GM12878 (cell line): ENCODE measurements around the gene TRPM3. TPM values are rescaled to one million over a fixed set of nuclear protein-coding genes. Genes with fewer than 3 reads are reported as not detected.

ENCODE experiments used
- ATAC-seq: fragments of 200-7000 bp; cut with Tn5 transposase; 3 replicates; pipeline ENCODE4 v1.9.1; 2020; ENCODE audit warnings: mild to moderate bottlenecking, moderate library complexity
- BruUV-seq: library from RNA; stranded (reverse); fragments of 400-500 nt; replicated peaks from 2 replicates; lab custom pipeline; 2021; lab: Mats Ljungman, UMichigan
- CTCF ChIA-PET: fragments of 300-600 bp; sonication (Branson Sonifier 250); formaldehyde crosslinking; extraction: SDS; loops from one replicate; lab custom pipeline; 2021; ENCODE audit warnings: inconsistent platforms; lab: Yijun Ruan, JAX
- POLR2A ChIA-PET: fragments of 350-600 bp; formaldehyde crosslinking; extraction: SDS; loops from one replicate; lab custom pipeline; 2021; ENCODE audit warnings: inconsistent platforms; lab: Charles Lee
- RAD21 ChIA-PET: fragments of 300-600 bp; sonication (Branson Sonifier 250); formaldehyde crosslinking; loops from one replicate; lab custom pipeline; 2023; ENCODE audit warnings: antibody characterized with exemption; ENCODE audit not compliant: unreplicated experiment; lab: Charles Lee
- SMC1A ChIA-PET: fragments of 300-600 bp; sonication (Branson Sonifier 250); formaldehyde crosslinking; loops from one replicate; lab custom pipeline; 2023; ENCODE audit not compliant: unreplicated experiment, uncharacterized antibody; lab: Charles Lee
- DNase-seq: peaks from one replicate; pipeline ENCODE4 v3.0.0-alpha.2; 2011; ENCODE audit warnings: low read depth, low spot score
- FAIRE-seq: peaks from 3 replicates; lab custom pipeline; 2011; peaks lifted over from hg19 to GRCh38; lab: Jason Lieb, UNC
- H2AFZ ChIP-seq: 2 replicates; pipeline ENCODE4 v1.6.0; 2011; ENCODE audit warnings: low read depth, low read length, control low read depth; ENCODE audit not compliant: control insufficient read depth
- H3K27ac ChIP-seq: 2 replicates; pipeline ENCODE4 v1.5.1; 2011; ENCODE audit warnings: control low read depth; ENCODE audit not compliant: control insufficient read depth, insufficient read depth
- H3K27me3 ChIP-seq, 2 experiments: replicated peaks in 1 of 2; 2 replicates each; pipeline versions ENCODE4 v1.6.0 to v1.6.1; 2011; ENCODE audit warnings: low read length in 1 of 2; ENCODE audit not compliant: control insufficient read depth in 2 of 2, insufficient read depth in 2 of 2
- H3K36me3 ChIP-seq, 2 experiments: 2 replicates each; pipeline ENCODE4 v1.5.1; 2011; ENCODE audit warnings: low read length in 1 of 2; ENCODE audit not compliant: control insufficient read depth in 2 of 2, insufficient read depth in 2 of 2
- H3K4me1 ChIP-seq: 2 replicates; pipeline ENCODE4 v1.6.1; 2011; ENCODE audit warnings: mild to moderate bottlenecking, low read length, moderate library complexity, mixed read lengths; ENCODE audit not compliant: control insufficient read depth, insufficient read depth
- H3K4me2 ChIP-seq: 2 replicates; pipeline ENCODE4 v1.6.0; 2011; ENCODE audit warnings: control low read depth; ENCODE audit not compliant: control insufficient read depth, insufficient read depth
- H3K4me3 ChIP-seq: fragments of 200-600 bp; sonication (generic); 2 replicates; pipeline ENCODE4 v1.5.1; 2016
- H3K79me2 ChIP-seq: 2 replicates; pipeline ENCODE4 v1.6.0; 2011; ENCODE audit warnings: low read length; ENCODE audit not compliant: control insufficient read depth, insufficient read depth
- H3K9ac ChIP-seq: 2 replicates; pipeline ENCODE4 v1.8.0; 2011; ENCODE audit warnings: low read length, control low read depth, mixed read lengths; ENCODE audit not compliant: control insufficient read depth, insufficient read depth
- H3K9me3 ChIP-seq: replicated peaks from 3 replicates; pipeline ENCODE4 v1.5.1; 2011; ENCODE audit warnings: mild to moderate bottlenecking, low read length; ENCODE audit not compliant: control insufficient read depth, insufficient read depth
- H4K20me1 ChIP-seq: 2 replicates; pipeline ENCODE4 v1.6.0; 2011; ENCODE audit not compliant: control insufficient read depth, insufficient read depth
- ATF7 ChIP-seq: fragments of 450-650 bp; IDR thresholded peaks from 2 replicates; pipeline ENCODE4 v1.6.1; 2016; ENCODE audit warnings: low read depth, mild to moderate bottlenecking
- BMI1 ChIP-seq: fragments of 450-650 bp; IDR thresholded peaks from 2 replicates; pipeline ENCODE4 v1.6.1; 2016; ENCODE audit warnings: mild to moderate bottlenecking, moderate library complexity, borderline replicate concordance
- CHD4 ChIP-seq: fragments of 200-600 bp; sonication (generic); IDR thresholded peaks from 2 replicates; pipeline ENCODE4 v1.6.1; 2016; ENCODE audit warnings: mild to moderate bottlenecking
- ELK1 ChIP-seq: IDR thresholded peaks from 2 replicates; pipeline ENCODE4 v1.6.1; 2012; ENCODE audit warnings: low read depth, low read length, improper control_type of control experiment
- ETV6 ChIP-seq, 2 experiments: fragments of 450-650 bp in 1 of 2; IDR thresholded peaks in 1 of 2; conservative IDR thresholded peaks in 1 of 2; 2 replicates each; pipeline ENCODE4 v1.6.1; 2014; ENCODE audit warnings: antibody characterized with exemption in 1 of 2, borderline replicate concordance in 1 of 2, low read depth in 1 of 2, mild to moderate bottlenecking in 1 of 2, moderate library complexity in 1 of 2
- EZH2 ChIP-seq: IDR thresholded peaks from 2 replicates; pipeline ENCODE4 v1.6.1; 2012; ENCODE audit warnings: low read depth, mild to moderate bottlenecking, control low read depth, inconsistent platforms, low read length, borderline replicate concordance; ENCODE audit not compliant: control insufficient read depth
- JUND ChIP-seq: IDR thresholded peaks from 2 replicates; pipeline ENCODE4 v1.6.1; 2012; ENCODE audit warnings: low read depth, mild to moderate bottlenecking, low read length, improper control_type of control experiment, moderate library complexity
- KDM1A ChIP-seq: fragments of 200-600 bp; sonication (generic); IDR thresholded peaks from 2 replicates; pipeline ENCODE4 v1.6.1; 2016; ENCODE audit warnings: borderline replicate concordance
- NBN ChIP-seq: fragments of 450-650 bp; IDR thresholded peaks from 2 replicates; pipeline ENCODE4 v1.6.1; 2016
- POLR2AphosphoS5 ChIP-seq: IDR thresholded peaks from 2 replicates; pipeline ENCODE4 v1.6.1; 2011; ENCODE audit warnings: mild to moderate bottlenecking, low read length, inconsistent platforms
- RB1 ChIP-seq: fragments of 450-650 bp; formaldehyde crosslinking; IDR thresholded peaks from 2 replicates; pipeline ENCODE4 v1.6.1; 2017; ENCODE audit warnings: mild to moderate bottlenecking, borderline replicate concordance
- RBBP5 ChIP-seq: fragments of 200-600 bp; sonication (generic); conservative IDR thresholded peaks from 2 replicates; pipeline ENCODE4 v1.6.1; 2016
- SIX5 ChIP-seq: IDR thresholded peaks from 2 replicates; pipeline ENCODE4 v1.6.1; 2011; ENCODE audit warnings: mild to moderate bottlenecking, low read depth, low read length, moderate library complexity; ENCODE audit not compliant: severe bottlenecking
- SP1 ChIP-seq: IDR thresholded peaks from one replicate; pipeline ENCODE4 v1.6.1; 2011; ENCODE audit warnings: low read depth, low read length
- SREBF1 ChIP-seq: IDR thresholded peaks from 2 replicates; pipeline ENCODE4 v1.6.1; 2012; ENCODE audit warnings: mild to moderate bottlenecking, low read length
- TCF12 ChIP-seq: IDR thresholded peaks from 2 replicates; pipeline ENCODE4 v1.6.1; 2011; ENCODE audit warnings: low read depth, mild to moderate bottlenecking, low read length
- USF2 ChIP-seq: IDR thresholded peaks from 2 replicates; pipeline ENCODE4 v1.6.1; 2011; ENCODE audit warnings: low read depth, low read length, improper control_type of control experiment, borderline replicate concordance
- ZBED1 ChIP-seq: IDR thresholded peaks from 2 replicates; pipeline ENCODE4 v1.6.1; 2016; ENCODE audit warnings: borderline replicate concordance
- ZNF207 ChIP-seq: fragments of 450-650 bp; IDR thresholded peaks from 2 replicates; pipeline ENCODE4 v1.6.1; 2014; ENCODE audit warnings: antibody characterized with exemption, mild to moderate bottlenecking, borderline replicate concordance
- ZNF592 ChIP-seq: fragments of 450-650 bp; IDR thresholded peaks from 2 replicates; pipeline ENCODE4 v1.6.1; 2017; ENCODE audit warnings: mild to moderate bottlenecking, moderate library complexity
- WGBS: methylation state at CpG from one replicate; pipeline ENCODE4 v1.1.6; 2016; ENCODE audit warnings: low lambda C conversion rate; ENCODE audit not compliant: insufficient replicate concordance, insufficient coverage; ENCODE audit errors: missing lambda C conversion rate; 5-methylcytosine and 5-hydroxymethylcytosine counted together
- in situ Hi-C: fragments of 300-500 bp; cut with MboI; formaldehyde crosslinking; loops from 9 replicates; pipeline ENCODE4 v1.14.3; 2018; ENCODE audit warnings: mixed read lengths
- intact Hi-C: fragments of 100-400 bp; cut with micrococcal nuclease; formaldehyde crosslinking; loops from one replicate; pipeline ENCODE4 v1.14.2; 2022; ENCODE audit not compliant: unreplicated experiment
- polyA plus RNA-seq, 11 experiments: library from polyadenylated mRNA; depleted of rRNA in 4 of 11; unstranded in 6 of 11; stranded (reverse) in 5 of 11; fragments of >200 nt; fragmentation: Nextera tagmentation in 4 of 11; fragmentation: Illumina TruSeq in 1 of 11; extraction: Ambion mirVana in 4 of 11; extraction: Trizol in 1 of 11; gene quantifications; 1 replicate in 1 of 11; 2 replicates in 10 of 11; pipeline versions ENCODE4 v1.2.1 to v1.2.3, GENCODE V29; 2011 to 2016; ENCODE audit warnings: inconsistent platforms in 2 of 11, missing spikeins in 2 of 11, low read depth in 1 of 11
- total RNA-seq, 4 experiments: library from RNA; depleted of rRNA in 3 of 4; stranded (reverse); fragments of >200 nt in 3 of 4; fragmentation: Illumina TruSeq in 1 of 4; extraction: Trizol in 1 of 4; gene quantifications; 2 replicates each; pipeline versions ENCODE4 v1.2.1 to v1.2.3, GENCODE V29; 2013 to 2021

Gene TRPM3
- total and polyA plus RNA-seq, 10 of the 15 experiments (the other 5 are each of a cell fraction or from before 2014, with no cell fraction given) = not detected

GRCh38 chr9:71131145-71131544 lies 9.7 kb upstream of the TRPM3 start:
- Histone ChIP-seq H2AFZ (no peak overlapping the region), H3K4me1 (no peaks in the 10 kb centered on the region), H3K4me2 (no peak overlapping the region), H4K20me1 (no peaks in the 10 kb centered on the region), H3K4me3 (no peak overlapping the region), H3K9ac (no peak overlapping the region), H3K9me3 (no peaks in the 10 kb centered on the region), H3K27ac (no peak overlapping the region), H3K36me3 (no peaks in the 10 kb centered on the region), H3K79me2 (no peaks in the 10 kb centered on the region), H3K27me3 (no peaks in the 10 kb centered on the region)
- ATAC-seq (no peak), FAIRE-seq (no peak), DNase-seq (no peak)
- ChIA-PET SMC1A (no interaction called here), RAD21 (no interaction called here), POLR2A (no interaction called here), CTCF (interaction anchor here (0.6 kb wide), 1 partner anchor 743 kb away, joined by 4 read pairs; no protein-coding TSS in a partner anchor)
- no TSS peak for BruUV-seq
- in situ Hi-C loops (no loop called here), intact Hi-C loops (no loop called here)
- TF ChIP-seq USF2 (no peak), ELK1 (no peak), EZH2 (no peak), ETV6 (conservative IDR thresholded peaks at IDR 0.05 in 1 of 2, IDR thresholded peaks at IDR 0.05 in 1 of 2; ENCODE audit: borderline replicate concordance in 1 of 2, low read depth in 1 of 2) (no peak), SIX5 (no peak), NBN (no peak), POLR2AphosphoS5 (no peak), ZNF207 (no peak), SP1 (no peak), KDM1A (no peak), CHD4 (no peak), TCF12 (no peak), RBBP5 (no peak), ZBED1 (no peak), BMI1 (no peak), SREBF1 (no peak), ZNF592 (no peak), JUND (no peak), ATF7 (no peak), RB1 (no peak)
- 3% methylated on average over 3 of the region's 3 CpGs for WGBS
